Stimulated activated CD8-positive, alpha-beta memory T cell treated with anti-CD3 and anti-CD28 coated beads, Interleukin-7, amount 100 ng/mL, for 4 hours (primary cell): ENCODE measurements around the gene SCT.
"Not testable (repeated sequence)": the region's sequence is repeated elsewhere in the genome, so short reads cannot be mapped to it uniquely, and the experiment has no call there.

Experiments
- DNase-seq, 2 donors: peaks; one replicate each; pipeline ENCODE4 v3.0.0-alpha.2; 2020; ENCODE audit warnings: low read depth in 2 of 2

Gene SCT, protein sequence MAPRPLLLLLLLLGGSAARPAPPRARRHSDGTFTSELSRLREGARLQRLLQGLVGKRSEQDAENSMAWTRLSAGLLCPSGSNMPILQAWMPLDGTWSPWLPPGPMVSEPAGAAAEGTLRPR

DNA sequence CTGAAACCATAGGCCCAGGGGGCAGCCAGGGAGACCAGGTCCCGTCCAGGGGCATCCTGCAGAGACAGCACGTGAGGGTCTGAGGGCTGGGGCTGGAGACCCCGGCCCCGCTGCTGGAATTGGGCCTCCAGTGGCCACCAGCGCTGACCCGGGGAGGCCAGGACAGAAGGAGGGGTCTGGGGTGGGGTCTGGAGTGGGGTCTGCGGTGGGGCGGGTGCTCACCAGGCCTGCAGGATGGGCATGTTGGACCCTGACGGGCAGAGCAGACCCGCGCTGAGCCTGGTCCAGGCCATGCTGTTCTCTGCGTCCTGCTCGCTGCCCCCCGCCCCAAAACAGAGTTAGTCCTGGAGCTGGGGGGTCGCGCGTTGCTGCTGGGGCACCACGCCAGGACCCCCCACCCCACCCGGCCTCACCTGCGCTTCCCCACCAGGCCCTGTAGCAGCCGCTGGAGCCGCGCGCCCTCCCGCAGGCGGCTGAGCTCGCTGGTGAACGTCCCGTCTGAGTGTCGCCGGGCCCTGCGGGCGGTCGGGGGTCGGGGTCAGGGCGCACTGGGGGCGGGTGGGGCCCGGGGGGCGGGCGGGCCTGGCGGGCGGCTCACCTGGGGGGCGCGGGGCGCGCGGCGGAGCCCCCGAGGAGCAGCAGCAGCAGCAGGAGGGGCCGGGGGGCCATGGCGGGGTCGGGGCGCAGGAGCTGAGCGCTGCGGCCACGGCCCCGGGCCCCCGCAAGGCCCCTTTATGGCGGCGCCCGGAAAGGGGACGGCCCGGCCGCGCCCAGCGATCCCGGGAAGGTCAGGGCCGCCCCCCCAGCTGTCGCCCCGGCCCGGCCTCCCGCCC, at the start of gene SCT:
Gene SCT (minus strand): TSS at position 707 of the 833 bp plus-strand sequence. CDS start 38 bp downstream, at position 669.
- DNase-seq = no peak

DNA sequence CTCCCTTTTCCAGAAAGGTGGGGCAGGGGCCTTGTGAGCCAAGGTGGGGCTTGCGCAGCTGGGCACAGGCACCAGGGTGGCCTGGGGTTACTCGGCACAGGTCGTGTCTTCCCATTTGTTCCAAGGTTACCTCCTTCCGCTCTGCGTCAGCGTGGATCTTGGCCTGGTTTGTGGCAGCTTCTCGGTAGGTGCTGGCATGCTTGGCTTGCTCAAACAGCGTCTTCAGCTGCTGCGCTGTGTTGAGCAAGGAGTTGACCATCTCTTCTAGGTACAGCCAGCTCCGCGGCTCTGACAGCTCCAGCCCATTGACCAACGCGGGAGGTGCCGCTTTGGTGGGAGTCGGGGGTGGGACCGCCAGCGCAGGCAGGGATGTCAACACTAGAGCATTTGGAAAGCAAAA, 47.4 kb upstream of the SCT start:
- DNase-seq = no peak

DNA sequence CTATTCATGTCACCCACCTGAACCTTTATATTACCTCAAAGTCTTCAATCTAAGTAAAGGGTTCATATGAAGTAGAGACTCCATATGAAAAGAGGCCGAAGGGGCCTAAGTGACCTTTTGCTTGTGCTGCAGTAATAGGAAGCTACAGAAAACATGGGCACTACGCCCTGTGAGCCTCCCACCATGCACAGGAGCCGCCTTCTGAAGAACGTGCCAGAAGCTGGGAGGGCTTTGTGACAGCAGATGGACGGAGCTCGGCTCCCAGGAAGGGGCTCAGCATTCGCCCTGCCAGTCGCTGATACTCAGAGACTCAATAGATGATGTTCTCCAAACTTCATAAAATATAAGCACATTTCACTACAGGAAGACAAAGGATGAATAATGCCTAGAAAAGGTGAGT, 46.9 kb upstream of the SCT start:
- DNase-seq = no peak

DNA sequence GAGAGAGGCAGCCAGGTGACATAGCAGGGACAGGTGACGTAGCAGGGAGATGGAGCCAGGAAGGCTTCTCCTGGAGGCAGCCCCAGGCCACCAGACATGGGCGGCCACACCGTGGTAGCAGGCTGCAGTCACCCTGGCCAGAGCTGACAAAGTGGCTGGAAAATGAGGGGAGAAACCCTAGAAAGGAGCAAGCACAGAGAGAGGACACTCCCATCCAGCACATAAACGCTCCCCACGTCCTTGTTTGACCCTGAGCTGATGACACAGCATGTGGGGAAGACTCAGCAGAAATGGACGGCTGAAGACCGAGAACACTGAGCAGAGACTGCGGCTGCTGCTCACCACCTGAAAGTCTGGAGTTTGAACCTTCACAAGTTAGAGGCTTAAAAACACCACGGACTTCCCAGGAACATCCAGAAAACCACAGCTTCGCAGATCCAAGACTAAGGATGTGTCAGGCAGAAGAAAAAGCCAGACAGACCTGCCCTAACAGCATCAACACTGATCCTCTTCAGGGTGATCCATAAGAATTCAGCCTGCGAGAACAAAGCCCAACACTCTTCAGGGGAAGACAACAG, 38.8 kb upstream of the SCT start:
- DNase-seq = no peak

DNA sequence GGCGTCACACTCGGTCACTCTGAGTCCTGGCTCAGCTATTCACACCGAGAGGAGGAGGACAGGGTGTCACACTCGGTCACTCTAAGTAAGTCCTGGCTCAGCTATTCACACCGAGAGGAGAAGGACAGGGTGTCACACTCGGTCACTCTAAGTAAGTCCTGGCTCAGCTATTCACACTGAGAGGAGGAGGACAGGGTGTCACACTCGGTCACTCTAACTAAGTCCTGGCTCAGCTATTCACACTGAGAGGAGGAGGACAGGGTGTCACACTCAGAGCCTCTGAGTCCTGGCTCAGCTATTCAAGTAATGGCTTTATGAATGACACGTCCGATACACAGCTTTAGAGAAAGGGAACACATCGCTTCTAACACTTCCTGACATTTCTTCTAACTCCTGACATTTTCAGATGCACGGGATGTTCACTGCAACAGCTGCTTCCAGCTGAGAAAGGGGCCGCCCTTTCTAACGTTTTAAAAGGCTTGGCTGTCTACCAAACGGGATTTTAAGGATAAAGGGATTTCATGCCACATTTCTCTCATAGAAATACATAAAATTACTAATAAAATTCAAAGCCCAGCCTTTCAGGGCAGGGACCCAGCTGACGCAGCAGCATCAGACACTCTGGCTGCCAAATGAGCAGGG, 38.2 kb upstream of the SCT start:
- no peak for DNase-seq

DNA sequence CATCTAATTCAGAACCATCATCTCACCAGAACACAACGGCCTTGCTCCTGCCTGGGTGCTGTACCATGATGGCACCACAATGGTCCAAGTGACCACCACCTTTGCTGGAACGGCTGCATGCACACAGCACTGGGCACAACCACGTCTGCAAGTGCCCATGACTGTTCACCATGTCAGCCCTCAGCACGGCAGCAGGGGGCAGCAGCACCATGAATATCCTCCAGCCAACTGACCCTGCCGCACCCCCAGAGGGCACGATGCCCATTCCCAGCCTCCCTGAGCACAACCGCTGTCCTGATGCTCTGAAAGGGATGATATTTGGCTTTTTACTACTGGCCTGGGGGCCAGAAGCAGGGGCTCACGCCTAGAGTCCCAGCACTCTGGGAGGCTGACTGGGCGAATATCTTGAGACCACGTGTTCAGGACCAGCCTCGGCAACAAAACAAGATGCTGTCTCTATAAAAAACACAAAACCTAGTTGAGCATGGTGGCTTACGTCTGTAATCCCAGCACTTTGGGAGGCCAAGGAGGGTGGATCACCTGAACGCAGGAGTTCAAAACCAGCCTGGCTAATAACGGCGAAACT, 35.8 kb upstream of the SCT start:
- no peak for DNase-seq

DNA sequence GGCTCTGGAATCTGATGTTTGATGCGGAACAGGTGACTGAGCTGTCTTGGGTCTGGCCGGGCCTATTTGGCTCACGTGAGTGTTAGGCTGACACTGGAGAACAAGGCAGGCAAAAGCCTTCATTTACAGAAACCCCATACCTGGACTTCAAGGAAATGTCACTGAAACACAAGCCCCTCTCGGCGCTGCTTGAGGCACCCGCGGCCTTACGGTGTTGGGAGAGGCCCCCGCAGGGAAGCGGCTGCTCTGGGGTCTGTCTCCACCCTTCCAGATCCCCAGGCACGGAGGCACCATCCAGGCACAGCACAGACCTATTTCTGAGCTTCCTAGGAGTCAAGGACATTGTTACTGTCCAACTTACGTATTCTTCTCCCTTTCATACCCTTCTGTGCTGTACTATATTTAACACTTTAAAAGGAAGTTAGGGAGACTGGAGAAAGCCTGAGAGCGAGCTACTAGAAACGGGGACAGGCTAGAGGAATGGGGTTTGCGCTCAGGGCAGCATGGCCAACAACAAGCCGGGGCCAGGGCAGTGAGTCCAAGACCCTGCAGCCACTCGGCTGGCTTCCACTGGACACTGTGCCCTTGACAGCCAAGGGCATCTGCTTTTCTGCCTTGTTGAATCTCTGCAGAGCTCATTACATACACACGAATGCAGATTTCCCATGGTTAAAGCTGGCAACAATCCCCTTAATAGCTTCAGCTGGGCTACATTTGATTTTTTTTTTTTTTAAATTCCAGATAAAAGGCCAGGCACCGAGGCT, 33.9 kb upstream of the SCT start:
- no peak for DNase-seq

DNA sequence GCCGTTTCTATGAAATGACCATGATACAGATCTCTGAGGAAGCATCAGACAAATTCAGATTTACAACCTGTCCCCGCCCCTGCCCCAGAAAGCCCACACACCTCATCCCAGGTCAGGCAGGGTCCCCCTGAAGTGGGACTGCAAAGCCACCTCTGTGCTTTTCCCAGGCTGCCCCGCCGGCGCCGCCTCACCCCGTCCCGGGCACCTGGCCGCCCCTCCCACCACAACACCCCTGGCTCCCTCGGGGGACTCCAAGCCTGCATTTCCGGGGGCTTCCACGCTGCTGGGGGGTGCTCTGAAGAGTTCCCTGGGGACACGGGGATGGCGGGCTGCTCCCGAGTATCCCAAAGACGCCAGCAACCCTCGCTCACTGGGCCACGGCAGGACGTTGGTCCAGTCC, 33.3 kb upstream of the SCT start:
- DNase-seq = no peak

DNA sequence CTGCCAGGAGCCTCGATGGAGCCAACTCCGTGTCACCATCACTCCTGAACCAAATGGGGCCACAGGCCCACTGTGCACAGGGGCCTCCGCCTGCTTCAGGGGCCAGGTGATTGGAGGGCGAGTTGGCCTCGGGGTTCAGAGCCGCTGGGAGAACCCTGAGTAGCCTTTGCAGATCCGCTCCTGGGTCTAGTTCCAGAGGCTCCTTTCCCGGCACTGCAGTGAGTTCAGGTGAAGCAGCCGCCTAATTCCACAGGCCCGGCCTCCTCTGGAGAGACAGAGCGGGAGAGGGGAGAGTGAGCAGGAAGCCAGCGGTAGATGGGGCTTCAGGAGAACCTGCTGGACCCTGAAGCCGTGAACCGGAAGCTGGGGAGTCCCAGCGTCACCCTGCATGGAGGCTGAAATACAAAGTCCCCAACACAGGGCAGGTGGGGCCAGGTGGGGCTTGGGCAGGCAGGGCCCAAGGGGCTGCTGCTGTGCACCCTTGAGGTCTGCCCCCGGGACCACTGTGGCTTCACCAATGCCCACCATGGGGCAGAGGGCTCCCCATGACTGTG, 32.6 kb upstream of the SCT start:
- no peak for DNase-seq

DNA sequence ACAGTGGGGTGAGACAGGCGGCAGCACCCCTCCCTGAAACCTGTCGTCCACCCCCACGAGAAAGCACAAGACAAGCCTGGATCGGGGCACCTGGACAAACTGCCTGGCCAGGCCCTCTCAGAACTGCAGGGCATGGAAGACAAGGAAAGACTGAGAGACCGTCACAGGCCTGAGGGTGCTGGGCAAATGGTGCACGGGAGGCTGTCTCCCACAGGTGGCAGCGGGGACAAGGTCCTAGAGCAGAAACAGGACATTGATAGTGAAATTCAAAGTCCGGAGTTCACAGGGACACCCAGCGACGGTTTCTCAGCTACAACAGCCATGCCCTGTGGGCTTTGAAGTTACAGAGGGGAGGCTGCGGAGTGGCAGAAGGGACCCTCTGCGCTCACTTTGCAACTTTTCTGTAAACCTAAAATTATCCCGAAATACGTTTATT, 30.7 kb upstream of the SCT start:
- no peak for DNase-seq

DNA sequence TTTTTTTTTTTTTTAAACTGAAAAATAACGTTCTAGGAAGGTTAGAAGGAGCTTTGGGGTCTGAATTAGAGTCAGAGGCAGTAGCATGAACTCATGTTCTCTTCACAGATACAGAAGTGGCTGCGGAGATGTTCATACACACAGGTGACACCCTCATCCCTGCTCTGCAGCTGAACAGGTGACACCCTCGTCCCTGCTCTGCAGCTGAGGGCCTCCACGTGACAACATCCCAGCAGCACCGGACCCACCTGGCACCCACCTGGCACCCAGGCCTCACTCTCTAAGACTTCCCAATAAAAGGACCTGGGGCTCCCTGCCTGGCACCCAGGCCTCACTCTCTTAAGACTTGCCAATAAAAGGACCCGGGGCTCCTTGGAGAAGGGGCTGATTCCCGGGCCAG, 29.9 kb upstream of the SCT start:
- DNase-seq = no peak

DNA sequence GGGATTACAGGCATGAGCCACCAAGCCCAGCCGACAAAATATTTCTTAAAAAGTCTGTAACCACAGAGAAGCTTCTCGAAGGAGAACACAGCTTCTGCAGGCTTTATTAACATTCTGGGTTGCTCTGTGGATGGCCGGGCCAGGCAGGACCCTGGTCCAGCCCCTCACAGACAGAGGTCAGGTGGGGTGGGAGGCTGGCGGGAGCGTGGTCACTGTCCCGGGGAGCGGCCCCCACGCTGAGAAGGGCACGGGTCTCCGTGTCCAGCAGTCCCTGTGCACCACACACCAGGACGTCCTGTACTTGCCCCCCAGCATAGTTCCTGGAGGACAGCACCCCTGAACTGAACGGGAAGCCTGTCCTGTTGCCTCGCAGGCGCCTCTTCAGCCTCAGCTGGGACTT, 29.4 kb upstream of the SCT start:
- no peak for DNase-seq

DNA sequence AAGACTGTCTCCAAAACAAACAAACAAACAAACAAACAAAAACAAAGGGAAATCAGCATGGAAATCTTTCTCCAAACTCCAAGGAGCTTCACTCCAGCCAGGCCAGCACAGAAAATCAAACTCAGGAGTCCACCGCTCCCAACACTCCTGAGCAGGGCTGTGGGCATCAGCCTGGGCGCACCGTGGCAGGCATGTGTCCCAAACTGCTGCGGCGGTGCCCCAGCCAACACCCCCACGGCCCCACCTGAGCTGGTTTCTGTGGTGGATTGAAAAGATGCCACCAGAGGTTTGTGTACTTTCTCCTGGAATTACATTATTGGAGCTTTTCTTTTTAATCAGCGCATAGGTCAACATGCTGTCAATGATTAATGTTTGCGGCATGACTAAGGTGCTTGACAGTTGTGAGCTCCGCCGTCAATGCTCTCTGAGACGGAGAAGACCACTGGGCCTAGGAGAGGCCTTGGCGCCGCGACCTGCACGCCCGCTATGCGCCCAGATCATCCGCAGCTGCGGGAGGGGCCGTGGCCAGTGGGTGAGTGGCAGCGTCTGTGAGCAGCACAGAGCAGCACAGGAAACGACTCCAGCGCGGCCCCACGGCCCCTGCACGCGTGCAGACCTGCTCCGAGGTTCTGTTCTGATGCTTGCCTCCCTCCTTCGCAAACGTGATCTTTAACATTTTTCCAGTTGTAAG, 28.2 kb upstream of the SCT start:
- no peak for DNase-seq

DNA sequence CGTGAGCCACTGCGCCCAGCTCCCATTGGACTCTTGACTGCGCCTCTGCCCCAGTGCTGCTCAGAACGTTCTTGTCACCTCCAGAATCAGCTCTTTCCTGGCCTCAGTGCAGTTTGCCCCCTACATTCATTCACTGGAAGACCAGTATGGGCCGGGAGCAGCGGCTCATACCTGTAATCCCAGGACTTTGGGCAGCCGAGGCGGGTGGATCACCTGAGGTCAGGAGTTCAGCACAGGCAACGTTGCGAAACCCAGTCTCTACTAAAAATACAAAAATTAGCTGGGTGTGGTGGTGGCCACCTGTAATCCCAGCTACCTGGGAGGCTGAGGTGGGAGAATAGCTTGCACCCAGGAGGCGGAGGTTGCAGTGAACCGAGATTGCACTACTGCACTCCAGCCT, 27.5 kb upstream of the SCT start:
- DNase-seq = not testable (repeated sequence)

DNA sequence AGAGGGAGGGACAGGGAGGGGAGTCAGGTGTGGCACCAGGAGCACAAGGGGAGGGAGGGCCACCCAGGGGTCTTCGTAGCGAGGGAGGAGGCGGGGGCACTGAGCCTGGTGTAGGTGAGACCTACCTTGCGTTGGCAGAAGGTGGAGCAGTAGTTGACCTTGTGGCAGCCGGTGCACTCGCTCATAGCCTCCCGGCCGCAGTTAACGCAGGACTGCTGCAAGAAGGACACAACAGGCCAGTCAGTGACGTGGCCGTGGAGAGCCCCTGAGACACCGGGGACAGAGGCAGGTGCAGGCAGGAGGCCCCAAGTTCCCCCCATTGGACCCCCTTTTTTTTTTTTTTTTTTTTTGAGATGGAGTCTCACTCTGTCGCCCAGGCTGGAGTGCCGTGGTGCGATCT, 26.9 kb upstream of the SCT start:
- no peak for DNase-seq

DNA sequence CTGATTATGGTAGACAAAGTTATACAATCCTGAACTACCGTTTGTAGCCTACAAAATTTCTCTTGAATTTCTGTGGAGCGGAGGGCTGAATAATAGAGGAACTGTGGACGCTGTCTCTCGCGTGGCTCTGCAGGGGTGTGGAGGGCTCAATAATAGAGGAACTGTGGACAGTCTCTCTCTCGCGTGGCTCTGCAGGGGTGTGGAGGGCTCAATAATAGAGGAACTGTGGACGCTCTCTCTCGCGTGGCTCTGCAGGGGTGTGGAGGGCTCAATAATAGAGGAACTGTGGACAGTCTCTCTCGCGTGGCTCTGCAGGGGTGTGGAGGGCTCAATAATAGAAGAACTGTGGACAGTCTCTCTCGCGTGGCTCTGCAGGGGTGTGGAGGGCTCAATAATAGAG, 26.2 kb upstream of the SCT start:
- DNase-seq = not testable (repeated sequence)

DNA sequence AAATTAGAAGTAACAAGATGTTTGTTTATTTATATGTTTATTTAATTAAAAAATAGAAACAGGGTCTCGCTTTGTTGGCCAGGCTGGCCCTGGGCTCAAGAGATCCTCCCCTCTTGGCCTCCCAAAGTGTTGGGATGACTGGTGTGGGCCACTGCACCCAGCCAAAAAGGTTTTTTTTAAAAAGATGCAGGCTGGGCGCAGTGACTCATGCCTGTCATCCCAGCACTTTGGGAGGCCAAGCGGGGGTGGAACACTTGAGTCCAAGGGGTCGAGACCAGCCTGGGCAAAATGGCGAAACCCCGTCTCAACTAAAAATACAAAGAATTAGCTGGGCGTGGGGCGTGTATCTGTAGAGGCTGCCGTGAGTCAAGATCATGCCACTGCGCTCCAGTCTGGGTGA, 23.5 kb upstream of the SCT start:
- DNase-seq = no peak

DNA sequence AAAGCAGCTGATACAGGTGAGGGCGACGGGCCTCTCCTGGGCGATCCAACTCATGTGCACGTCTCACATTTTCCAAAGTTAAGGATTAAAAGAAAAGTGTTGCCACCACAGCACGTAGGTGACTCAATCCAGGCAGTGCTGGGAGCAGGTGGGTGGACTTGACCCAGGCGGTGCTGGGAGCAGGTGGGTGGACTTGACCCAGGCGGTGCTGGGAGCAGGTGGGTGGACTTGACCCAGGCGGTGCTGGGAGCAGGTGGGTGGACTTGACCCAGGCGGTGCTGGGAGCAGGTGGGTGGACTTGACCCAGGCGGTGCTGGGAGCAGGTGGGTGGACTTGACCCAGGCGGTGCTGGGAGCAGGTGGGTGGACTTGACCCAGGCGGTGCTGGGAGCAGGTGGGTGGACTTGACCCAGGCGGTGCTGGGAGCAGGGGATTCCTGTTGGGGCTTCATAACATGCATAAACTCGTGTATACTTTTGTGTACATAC, 20.7 kb upstream of the SCT start:
- DNase-seq = not testable (repeated sequence)

DNA sequence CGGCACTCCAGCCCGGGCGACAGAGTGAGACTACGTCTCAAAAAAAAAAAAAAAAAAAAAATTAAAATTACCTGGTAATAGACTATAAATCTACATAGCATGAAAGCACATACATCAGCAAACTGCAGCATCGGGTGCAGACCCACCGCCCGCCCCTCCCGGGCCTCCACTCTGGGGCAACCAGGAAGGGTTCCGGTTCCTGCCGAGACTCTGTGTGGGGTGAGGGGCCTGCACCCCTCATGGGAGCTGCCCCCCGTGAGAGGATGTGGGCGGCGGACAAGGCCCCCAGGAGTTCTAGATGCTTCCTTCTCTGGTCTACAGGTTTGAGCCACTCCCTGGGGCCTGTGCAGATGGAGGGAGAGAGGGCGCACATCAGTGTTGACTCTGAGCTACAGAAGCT, 19.2 kb upstream of the SCT start:
- DNase-seq = no peak

DNA sequence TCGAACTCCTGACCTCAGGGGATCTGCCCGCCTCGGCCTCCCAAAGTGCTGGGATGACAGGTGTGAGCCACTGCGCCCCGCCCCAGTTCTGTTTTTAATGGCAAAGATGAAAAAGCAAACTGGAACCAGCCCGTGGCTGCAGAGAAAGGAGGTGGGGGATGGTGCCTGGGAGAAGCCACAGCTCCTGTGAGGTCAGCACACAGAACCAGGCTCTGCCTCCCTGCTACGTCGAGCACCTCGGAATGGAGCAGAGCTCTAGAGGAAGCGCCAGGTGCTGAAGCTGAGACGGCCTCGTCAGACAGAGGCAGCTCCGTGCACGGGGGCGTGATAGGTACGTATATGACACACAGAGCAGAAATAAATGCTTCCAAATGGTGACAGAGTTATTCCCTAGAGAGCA, 18.6 kb upstream of the SCT start:
- no peak for DNase-seq
